Cerebellar nuclear complex (tissue), 1 donor: ENCODE results near the gene PDE4D.

Experiments
- DNase-seq, 2 experiments: peaks; one replicate each; lab custom pipeline; 2025; lab: John Stamatoyannopoulos, UW

The PDE4D gene

DNA sequence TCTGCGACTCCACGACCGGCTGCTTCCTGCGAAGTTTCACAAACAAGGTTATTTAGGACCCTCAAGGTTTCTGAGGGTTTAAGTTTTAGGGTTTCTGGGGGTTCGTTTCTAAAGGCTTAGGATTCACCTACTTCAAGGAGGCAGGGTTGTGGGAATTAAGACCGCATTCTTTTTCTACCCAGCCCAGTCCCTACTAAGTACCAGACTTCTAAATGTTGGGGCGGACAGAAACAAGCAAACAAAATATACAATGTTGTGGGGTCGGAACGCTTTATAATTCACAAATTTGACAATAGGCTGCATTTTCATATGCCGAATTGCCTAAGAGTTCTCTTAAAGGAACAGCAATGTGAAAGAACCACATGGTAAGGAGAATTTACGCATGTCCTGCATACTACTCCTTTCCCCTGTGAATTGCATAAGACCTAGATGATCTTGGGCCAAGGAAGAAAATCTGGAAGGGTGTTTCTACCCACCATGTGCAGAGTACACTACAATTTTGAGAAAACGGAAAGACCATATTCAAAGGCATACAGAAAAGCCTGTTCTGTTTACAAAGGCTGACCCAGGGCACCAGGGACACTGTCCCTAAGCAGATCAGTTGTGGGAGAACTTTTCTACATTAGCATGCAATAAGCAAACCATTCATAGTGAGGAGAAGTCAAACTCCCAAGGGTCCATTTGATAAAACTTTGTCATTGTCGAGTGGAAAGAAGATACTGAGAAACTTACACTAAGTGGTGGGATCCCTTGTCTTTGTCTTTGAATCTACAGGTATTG lies 853.3 kb downstream of the PDE4D start:
- no peak for DNase-seq

DNA sequence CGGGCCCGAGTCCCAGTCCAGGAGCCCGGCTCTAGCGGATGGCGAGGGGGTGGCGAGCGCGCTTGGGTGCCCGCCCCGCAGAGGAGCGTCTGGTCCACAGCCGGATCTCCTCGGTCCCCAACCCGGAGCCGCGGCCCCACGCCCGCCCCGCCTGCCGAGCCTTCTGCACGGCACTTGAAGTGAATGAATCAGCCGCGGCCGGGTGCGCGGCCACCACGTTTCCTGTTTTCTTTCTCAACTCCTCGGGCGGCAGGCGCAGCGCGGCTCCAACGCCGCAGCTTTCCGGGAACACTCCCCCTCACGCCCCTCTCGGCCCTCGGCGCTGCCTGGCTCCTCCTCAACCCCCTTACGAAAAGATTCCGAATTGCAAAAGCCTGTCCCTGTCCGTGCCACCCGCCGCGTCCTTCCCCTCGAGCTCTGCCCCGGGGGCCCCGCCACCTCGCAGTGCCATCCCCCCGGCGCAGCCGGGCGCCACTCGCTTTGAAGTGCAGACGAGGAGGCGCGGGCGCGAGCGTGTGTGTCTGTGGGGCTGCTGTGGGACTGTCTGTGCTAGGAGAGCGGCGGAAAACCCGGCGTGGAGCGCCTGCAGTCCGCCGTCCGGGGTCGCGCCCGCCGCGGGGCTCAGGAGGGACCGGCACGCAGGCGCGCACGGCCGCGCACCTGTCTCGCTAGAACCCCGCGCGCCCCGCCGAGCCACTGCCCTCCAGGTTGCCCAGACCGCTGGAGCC lies 854.1 kb downstream of the PDE4D start:
- DNase-seq, result no peak

DNA sequence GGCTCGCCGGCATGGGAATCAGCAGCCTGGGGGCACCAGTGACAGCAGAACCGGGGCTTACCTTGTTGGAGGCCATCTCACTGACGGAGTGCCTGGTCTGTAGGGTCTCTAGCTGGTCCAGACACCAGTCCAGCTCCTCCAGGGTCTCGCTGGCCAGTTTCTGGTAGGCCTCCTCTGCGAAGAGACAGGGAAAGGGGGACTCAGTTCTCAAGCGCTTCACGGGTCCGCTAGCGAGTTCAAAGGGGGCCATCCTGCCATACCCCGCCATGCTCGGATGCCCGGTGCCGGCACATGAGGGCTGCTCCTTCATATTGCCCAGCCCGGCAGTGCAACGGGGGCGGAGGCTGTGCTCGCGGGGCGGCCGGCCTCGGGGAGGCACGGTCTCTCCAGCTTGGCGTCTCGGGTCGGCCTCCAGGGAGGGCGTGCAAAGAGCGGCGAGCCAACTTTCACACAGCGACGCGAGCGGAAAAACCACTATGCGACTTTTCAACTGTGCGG lies 854.7 kb downstream of the PDE4D start:
- DNase-seq, result no peak

DNA sequence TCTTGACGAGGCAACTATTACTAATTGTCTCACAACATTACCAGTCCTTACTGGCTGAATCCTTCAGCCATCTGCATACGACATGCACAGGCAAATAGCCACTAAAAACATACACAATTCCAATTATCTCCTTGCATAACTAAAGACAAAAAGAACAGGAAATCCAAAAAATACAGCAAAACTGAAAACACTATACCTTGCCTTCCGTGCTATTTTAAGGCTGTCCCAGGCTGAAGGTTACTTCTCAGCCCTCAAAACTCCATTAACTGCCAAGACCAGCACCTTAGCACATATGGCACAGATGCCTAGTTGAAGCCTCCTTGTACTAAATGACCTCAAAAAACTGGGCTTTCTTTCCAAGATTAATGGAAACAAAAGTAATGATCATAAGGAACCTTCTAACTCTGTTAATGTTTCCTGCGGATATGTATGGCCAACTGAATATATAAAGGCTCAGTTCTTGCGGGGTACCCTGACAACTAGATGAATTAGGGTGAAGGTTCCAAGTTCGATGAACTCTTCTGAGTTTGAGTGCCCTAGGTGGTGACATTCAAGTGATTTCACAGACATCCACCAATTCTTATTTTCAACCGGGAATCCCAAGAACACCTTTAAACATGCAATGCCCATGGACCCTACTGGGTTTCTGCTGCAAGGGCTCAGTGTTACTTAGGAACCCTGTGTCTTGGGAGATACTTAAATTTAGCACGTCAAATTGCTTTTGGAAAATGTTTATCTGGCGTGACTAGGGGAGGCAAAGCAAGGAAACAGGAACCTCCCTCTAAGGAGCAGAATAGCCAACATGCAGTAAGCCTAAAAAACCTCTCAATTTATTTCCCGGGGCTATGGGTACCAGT lies 855.4 kb downstream of the PDE4D start:
- DNase-seq, result no peak

DNA sequence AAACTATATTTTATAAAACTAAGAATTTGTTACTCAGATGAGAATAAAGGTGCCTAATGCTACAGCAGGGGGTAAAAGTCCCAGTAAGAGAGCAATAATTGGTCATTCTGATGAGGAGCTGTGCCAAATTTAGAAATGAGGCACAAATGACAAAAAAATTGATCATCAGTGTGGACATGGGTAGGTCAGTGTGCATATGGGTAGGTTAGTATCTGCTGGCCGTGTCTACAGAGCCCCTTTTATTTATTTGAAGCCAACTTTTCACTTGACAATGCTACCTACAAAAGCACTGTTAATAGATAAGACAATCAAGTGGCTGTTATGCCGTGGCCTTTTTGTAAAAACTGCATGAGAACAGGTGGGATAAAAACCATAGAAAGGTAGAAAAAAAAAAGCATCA lies 856.1 kb downstream of the PDE4D start:
- no peak for DNase-seq

DNA sequence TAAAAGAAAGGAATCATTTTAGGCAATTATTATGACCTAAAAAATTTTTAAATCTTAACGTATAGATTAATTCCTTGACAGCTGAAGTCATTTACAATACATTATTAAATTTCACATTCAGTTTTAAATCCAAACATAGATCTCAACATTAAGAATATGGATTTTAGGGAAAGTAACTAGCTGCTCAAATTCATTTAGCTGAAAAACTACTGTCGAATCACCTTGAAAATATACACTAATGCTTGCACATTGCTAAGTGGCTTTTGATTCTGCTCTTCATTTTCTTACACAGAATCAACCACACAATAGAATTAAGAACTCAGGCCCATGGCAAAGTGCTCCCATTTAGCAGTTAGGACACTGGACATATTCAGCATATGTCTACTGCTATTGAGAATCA lies 856.5 kb downstream of the PDE4D start:
- DNase-seq, result no peak

DNA sequence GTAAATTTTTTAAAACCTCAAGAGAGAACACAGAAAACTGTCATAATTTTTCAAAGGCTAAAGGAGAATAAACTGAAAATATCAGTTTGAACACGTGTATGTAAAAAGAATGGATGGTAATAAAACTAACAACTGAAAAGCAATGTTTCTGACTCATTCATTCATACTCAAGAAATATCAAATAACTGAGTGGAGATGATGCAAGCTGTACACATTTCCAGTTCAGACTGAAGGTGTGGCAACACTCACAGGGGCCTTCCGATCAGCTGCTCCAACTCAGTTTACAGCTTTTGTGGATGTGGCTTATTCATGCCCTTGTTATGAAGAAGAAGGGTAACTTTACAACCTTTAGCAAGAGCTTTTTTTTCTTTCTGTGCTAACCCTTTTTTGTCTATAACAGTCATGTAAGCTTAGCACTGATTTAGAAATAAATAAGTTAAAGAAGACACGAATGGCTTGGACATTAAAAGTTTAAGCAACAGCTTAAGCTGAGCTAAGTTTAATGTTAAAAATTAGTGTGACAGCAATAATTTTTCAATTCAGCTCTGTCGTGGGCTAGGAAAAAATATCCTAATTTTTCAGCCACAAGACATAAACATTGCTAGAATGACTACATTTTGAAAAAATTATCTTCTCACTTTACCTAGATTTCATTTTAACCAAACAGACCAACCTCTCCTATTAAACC lies 857.1 kb downstream of the PDE4D start:
- DNase-seq, result no peak

DNA sequence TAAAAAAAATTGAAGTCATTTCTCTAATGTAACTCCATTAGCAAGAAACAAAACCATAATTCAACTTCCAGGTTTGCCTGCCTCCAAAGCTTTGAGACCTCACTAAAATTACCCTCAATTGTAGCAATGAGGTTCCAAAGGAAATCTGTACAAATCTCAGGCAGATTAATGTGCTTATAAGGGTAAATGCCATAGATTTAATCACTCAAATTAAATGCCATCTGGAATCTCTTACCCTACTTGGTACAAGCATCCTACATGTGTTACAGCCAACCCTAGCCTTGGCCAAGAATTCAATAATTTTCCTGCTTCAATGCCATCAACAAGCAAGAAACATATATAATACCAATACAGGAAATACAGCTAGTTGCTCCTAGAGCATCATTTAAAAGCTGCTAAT lies 857.8 kb downstream of the PDE4D start:
- DNase-seq, result no peak

DNA sequence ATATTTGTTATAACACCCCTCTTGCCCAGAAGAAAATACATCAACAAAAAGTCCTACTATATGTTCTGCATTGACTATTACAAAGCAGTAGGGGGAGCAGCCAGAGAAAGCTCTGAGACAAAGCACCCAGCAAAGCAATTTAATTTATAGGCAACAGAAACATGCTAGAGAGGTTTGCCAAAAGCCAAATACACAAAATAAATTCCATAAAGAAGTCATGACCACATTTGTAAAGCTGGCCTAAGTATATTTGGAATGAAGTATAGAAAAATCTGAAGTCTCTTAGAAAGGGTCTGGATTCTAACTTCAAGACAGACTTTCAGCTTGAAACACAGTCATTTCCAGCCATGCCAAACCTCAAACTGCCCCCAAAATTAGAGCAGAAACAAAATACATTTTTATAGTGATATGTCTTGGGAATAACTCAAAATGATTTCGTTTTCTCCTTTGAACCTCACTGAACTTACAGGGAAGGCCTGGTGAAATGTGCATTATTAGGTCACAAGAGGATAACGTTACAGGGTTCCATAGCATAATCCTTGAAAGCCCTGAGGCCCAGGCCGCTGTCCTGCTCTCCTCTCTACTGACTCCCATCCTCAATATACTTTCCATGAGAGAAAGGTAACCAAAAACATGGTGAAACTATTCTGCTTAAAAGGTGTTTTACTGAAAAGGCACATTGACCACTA lies 858.9 kb downstream of the PDE4D start:
- no peak for DNase-seq

DNA sequence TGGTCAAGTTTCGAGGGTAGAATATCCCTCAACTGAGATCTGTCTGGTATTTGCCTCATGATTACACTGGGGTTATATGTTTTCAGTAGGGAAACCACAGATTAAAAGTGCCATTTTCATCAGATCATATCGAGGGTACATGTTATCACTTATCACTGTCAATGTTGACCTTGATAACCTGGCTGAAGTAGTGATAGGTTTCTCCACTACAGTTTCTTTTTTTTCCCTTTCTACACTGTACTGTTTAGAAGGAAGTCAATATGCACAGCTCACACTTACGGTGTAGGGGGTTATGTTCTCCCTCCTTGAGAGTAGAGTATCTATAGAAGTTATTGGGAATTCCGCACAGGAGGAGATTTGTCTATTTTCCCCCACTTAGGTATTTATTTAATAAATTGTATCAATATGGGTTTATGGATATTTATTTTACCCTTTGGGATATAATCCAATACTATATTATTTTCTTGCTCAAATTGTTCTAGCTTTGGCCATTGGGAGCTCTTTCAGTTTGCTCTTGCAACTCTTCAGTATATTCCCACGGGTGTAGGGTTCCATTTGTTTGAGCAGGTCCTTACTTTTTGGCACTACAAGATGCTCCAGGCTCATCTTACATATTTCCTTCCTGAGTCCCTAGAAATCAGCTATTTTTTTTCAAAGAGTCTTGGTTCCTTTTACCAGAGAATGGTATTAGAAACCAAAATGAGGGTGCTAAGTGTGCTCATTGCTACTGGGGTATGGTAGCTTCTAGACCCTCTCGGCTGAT lies 866.2 kb downstream of the PDE4D start:
- no peak for DNase-seq

DNA sequence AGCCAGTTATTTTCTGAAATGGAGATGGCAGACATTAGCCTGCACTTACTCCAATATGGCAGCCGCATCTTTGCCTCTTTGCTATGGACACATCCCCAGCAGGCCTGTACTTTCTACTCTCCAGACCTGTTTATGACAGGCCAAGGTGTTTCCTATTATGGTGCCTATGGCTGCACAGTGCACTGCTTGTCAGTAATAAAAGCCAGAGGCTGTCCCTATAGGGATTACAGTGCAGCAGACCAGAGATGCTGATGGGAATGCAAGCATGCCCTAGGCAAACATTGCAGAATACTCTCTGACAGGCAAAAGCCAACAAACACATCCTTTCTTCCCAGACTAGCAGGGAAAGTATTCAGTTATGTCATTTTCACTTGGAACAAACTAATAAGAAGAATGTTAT lies 867.8 kb downstream of the PDE4D start:
- no peak for DNase-seq

DNA sequence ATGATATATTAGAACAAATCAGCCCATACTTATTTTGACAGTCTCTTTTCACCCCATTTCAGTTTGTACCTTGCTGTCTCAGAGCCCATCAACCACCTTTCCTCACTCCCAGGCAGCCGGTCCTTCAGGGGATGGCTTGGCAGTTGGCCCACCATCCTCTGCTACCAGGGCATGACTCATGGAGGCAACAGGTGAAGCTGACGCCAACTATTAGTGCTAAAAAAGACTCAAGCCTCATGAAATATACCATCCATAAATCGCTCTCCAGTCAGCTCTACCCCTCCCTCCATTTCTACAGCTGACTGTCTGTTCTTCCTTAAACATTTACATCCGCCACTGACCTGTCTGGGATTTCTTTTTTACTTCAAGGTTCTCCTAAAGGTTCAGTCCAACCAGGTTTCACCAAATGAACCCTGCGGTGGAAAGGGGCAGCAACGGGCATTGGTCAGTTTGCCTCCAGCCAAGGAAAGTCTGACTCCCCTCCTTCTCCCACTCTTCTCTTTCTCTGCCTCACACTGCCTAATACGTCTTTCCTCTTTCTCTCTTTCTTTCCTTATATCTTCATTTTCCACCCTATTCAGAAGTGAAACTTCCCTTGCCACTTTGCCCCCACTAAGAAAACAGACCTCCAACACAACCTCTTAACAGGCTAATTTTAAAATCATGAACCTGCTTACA lies 871.5 kb downstream of the PDE4D start:
- DNase-seq, result no peak

DNA sequence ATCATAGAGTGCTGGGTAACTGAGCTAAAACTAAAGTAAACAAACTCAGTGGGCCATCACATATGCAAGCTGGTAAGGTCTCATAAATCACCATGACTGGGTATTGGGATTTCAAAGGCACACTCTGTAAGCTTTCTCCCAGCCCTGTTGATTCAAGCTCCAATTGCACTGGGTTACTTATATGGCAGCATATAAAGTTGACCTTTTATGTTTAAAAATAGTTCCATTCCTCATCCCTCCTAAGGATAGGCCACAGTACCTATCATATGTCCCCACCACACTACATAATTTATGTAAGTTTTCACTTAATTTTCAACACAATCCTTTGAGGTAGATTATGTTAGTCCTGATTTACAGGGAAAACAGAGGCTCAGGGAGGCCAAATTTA lies 872.2 kb downstream of the PDE4D start:
- no peak for DNase-seq

DNA sequence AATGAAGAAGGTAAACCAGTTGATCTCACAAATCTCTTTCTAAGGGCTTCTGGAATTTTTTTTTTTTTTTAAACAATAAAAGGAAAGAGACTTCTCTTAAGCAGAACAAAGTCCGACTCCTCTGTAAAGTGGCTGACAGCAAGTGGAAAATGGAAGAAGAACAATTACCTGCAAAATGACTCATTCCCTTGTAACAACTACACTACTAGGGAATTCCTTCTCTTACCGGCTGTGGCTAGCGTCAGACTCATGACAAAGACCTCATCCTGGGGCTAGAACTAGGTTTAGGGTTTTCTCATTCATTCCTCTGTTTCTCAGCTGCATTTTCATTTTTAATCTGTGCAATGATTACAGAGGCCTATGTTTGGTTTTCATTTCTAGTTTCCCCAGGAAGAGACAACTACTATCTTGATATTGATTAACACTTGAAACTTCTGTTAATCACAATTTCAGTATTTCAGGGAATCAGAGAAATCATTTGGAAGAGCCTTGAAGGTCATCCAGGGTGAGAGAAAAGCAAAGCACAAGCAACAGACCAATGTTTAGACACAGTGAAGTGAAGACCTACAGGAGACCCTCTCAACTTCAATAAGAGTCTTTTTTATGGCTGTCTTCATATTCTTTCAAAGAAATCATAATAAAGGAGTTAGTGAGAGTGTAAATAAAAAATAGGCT lies 872.8 kb downstream of the PDE4D start:
- DNase-seq, result no peak

DNA sequence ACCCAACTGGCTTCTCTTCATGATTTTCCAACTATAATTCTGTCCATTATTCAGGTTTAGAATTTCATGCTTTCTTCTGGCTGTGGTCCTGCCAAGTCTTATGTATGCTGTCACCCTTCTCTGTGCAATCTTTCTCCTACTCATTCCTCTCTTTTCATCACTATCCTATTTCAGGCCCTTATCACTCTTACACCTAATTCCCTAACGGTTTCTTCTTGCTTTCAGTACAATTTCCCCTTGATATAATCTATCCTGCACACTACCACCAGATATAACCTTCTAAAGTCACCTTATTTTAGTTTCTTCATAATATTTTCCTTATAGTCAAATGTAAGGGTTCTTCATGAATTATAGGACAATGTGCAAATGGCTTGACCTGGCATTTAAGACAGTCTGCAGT lies 874.4 kb downstream of the PDE4D start:
- no peak for DNase-seq

DNA sequence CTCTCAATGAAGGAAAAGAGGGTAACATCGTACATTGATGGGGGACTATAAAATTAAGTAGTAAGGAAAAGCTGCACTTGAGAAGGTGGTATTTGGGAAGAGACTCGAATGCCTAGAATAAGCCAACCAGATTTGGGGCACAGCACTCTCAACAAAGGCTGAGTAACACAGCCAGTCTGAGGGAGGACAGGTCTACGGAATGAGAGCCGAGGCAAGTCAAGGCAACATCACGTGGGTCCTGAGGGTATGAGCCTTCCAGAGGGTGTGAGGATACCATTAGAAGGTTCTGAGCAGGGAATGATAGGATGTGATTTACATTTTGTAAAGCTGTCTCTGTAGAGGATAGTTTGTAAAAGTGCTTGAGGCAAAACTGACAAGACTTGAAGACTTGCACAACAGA lies 876.6 kb downstream of the PDE4D start:
- DNase-seq, result no peak

DNA sequence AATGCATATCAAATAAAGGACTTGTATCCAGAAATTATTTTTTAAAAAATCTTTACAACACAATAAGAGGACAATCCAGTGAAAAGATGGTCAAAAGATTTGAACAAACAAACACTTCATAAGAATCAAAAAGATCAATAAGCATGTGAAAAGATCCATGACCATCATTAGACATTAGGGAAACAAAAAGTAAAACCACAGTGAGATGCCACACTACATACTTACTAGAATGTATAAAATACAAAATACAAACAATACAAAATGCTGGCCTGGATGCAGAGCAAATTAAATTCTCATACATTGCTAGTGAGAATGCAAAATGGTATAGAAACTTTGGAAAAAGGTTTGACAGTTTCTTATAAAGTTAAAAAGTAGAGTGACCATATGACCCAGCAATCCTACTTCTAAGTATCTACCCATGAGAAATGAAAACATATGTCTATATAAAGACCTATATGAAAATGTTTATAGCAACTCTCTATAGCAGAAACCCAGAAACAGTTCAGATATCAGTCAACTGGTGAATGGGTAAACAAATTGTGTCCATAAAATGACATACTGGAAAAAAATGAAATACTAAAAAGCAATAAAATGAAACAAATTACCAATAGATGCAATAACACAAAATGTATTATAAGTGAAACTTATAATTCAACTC lies 884.6 kb downstream of the PDE4D start:
- no peak for DNase-seq

DNA sequence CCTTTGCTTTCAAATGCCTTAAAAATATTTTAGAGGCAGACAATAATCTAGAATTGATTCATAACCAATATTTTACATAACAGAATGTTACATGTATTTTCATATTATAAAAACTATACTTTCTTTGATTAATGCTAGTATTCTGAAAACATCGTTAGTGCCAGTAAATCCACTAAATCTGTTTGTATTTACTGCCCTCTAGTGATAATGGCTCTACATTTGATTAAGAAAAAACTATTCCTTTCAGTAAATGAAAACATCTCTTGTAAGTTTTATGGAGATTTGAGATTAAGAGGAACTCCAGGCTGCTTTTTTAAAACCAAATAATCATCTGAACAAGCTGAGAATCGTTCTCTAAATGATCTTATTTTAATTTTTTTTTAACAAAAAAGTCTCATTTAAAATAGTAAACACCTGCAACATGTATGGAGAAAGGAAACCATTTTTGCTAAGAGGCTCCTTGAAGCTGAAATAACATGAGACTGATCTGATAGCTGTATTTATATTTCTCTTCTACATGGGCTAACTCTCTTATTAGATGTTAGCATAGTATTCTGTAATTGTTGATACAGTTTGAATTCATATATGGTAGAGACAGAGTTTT lies 886.0 kb downstream of the PDE4D start:
- no peak for DNase-seq
